Kidney (tissue), 14 donors: ENCODE data around the gene HNRNPUL1. TPM values are rescaled to one million over a fixed set of nuclear protein-coding genes. Genes with fewer than 3 reads are reported as not detected.

Experiments
- DNase-seq, 5 donors: peaks; one replicate each; pipeline ENCODE4 v3.0.0-alpha.2; 2013 to 2020
- FAIRE-seq: peaks from 2 replicates; lab custom pipeline; 2012; peaks lifted over from hg19 to GRCh38; lab: Jason Lieb, UNC
- H3K27ac ChIP-seq, 2 donors: one replicate each; pipeline ENCODE4 v1.7.0; 2013; ENCODE audit warnings: low read depth in 2 of 2, low read length in 2 of 2, inconsistent platforms in 1 of 2
- H3K27me3 ChIP-seq: one replicate; pipeline ENCODE4 v1.7.1; 2013; ENCODE audit warnings: low read length, inconsistent platforms; ENCODE audit not compliant: control insufficient read depth, insufficient read depth
- H3K36me3 ChIP-seq, 3 donors: one replicate each; pipeline versions ENCODE4 v1.7.0 to v1.7.1; 2013; ENCODE audit warnings: low read length in 3 of 3, control low read depth in 1 of 3, inconsistent platforms in 1 of 3; ENCODE audit not compliant: insufficient read depth in 3 of 3, control insufficient read depth in 2 of 3
- H3K4me1 ChIP-seq, 3 donors: one replicate each; pipeline versions ENCODE4 v1.7.0 to v1.7.1; 2013; ENCODE audit warnings: low read length in 3 of 3, inconsistent platforms in 1 of 3, low read depth in 1 of 3; ENCODE audit not compliant: control insufficient read depth in 2 of 3, insufficient read depth in 2 of 3
- H3K4me3 ChIP-seq, 3 donors: one replicate each; pipeline versions ENCODE4 v1.7.0 to v1.8.1; 2013; ENCODE audit warnings: low read length in 3 of 3, control low read depth in 1 of 3, inconsistent platforms in 1 of 3
- H3K9ac ChIP-seq, 3 donors: one replicate each; pipeline versions ENCODE4 v1.7.0 to v1.7.1; 2013; ENCODE audit warnings: low read length in 3 of 3, control low read depth in 1 of 3, inconsistent platforms in 1 of 3
- H3K9me3 ChIP-seq, 3 donors: one replicate each; pipeline versions ENCODE4 v1.7.0 to v1.7.1; 2013; ENCODE audit warnings: low read length in 3 of 3, control low read depth in 1 of 3, inconsistent platforms in 1 of 3; ENCODE audit not compliant: control insufficient read depth in 2 of 3, insufficient read depth in 1 of 3
- CTCF ChIP-seq: IDR thresholded peaks from 3 replicates; pipeline ENCODE4 v1.5.1; 2012; ENCODE audit warnings: mild to moderate bottlenecking, moderate library complexity, borderline replicate concordance; ENCODE audit not compliant: insufficient read depth; ENCODE audit errors: extremely low read depth
- intact Hi-C: fragments of 100-400 bp; cut with DNase I; formaldehyde crosslinking; loops from one replicate; pipeline ENCODE4 v1.11.1; 2022
- polyA plus RNA-seq: library from polyadenylated mRNA; stranded (reverse); fragments of 350-450 nt; fragmentation: Illumina TruSeq; extraction: RNeasy Lipid Tissue Mini Kit (QIAGEN cat#74804); gene quantifications from one replicate; pipeline ENCODE4 v1.2.3, GENCODE V29; 2014; ENCODE audit warnings: low read depth, low replicate concordance; ENCODE audit not compliant: insufficient read depth
- total RNA-seq: library from RNA; stranded (reverse); fragmentation: NEBNext Ultra II Directional; extraction: Animal tissue kit (Norgen Biotek cat#: 25700); gene quantifications from one replicate; pipeline ENCODE4 v1.2.1, GENCODE V29; 2021
- donor health status: control.
- donor health status: control.
- donor health status: control.
- donor health status: control.
- donor health status: control.
- donor health status: DM: yes; HTN: yes; CAD: no.
- donor health status: Normal renal cell carcinoma (clear cell type).

HNRNPUL1 gene
- total and polyA plus RNA-seq, 2 donors from 2014 or later, result 51.0 to 182 TPM

- peak overlapping the region in 2 of 3 donors; percentile 12 to 32 for H3K4me3 ChIP-seq
- peak overlapping the region; percentile 63 to 65 for H3K27ac ChIP-seq
- no peaks in the 10 kb centered on the region for H3K36me3 ChIP-seq
- intact Hi-C loops, result no loop called here
- DNase-seq (peak in 4 of 5 donors; percentile 30 to 68 (median 52)), FAIRE-seq (no peak)
- H3K9me3 ChIP-seq, result no peaks in the 10 kb centered on the region
- H3K27me3 ChIP-seq, result no peaks in the 10 kb centered on the region
- H3K4me1 ChIP-seq, result peaks cover 9 to 67% (median 35%) of the 10 kb centered on the region in 3 donors
- peak overlapping the region in 1 of 3 donors; percentile 51 for H3K9ac ChIP-seq
- no peak for TF ChIP-seq CTCF
Measured at GRCh38 chr19:41325947-41326706, 62.0 kb downstream of the HNRNPUL1 start.

- Histone ChIP-seq H3K9ac (peak overlapping the region in 1 of 3 donors; percentile 65), H3K36me3 (no peaks in the 10 kb centered on the region), H3K4me1 (peaks cover 9 to 58% (median 35%) of the 10 kb centered on the region in 3 donors), H3K27ac (peak overlapping the region; percentile 41 to 71), H3K9me3 (no peaks in the 10 kb centered on the region), H3K27me3 (no peaks in the 10 kb centered on the region), H3K4me3 (peak overlapping the region; percentile 16 to 36 (median 33))
- intact Hi-C loops, result no loop called here
- DNase-seq, result no peak
- no peak for TF ChIP-seq CTCF
- no peak for FAIRE-seq
Measured at GRCh38 chr19:41327076-41327575, 63.0 kb downstream of the HNRNPUL1 start.

GRCh38 chr19:41327576-41328156, 63.5 kb downstream of the HNRNPUL1 start:
- intact Hi-C loops, result no loop called here
- Histone ChIP-seq H3K9ac (peak overlapping the region in 1 of 3 donors; percentile 65), H3K9me3 (no peaks in the 10 kb centered on the region), H3K27ac (peak overlapping the region; percentile 41 to 71), H3K27me3 (no peaks in the 10 kb centered on the region), H3K4me1 (peaks cover 9 to 54% (median 35%) of the 10 kb centered on the region in 3 donors), H3K4me3 (peak overlapping the region in 1 of 3 donors; percentile 33), H3K36me3 (no peaks in the 10 kb centered on the region)
- no peak for TF ChIP-seq CTCF
- no peak for FAIRE-seq
- DNase-seq, result peak in 4 of 5 donors; percentile 23 to 95 (median 72)
